H1 (cell line): Measurements from ENCODE around the gene UBQLN4.

Experiments used
- BACH1 ChIP-seq: IDR thresholded peaks from 2 replicates; pipeline ENCODE4 v1.6.1; 2012; ENCODE audit warnings: low read length, improper control_type of control experiment
- CREB1 ChIP-seq: IDR thresholded peaks from 2 replicates; pipeline ENCODE4 v1.6.1; 2012; ENCODE audit warnings: inconsistent platforms
- CTCF ChIP-seq, 3 experiments: IDR thresholded peaks; 1 replicate in 2 of 3; 2 replicates in 1 of 3; pipeline versions ENCODE4 v1.5.1 to v1.6.1; 2011; ENCODE audit warnings: low read length in 3 of 3, mild to moderate bottlenecking in 3 of 3, inconsistent platforms in 2 of 3, low read depth in 1 of 3, moderate library complexity in 1 of 3; ENCODE audit not compliant: insufficient read depth in 1 of 3; ENCODE audit errors: control extremely low read depth in 1 of 3
- EGR1 ChIP-seq: IDR thresholded peaks from 2 replicates; pipeline ENCODE4 v1.6.1; 2011; ENCODE audit warnings: low read depth, low read length, borderline replicate concordance
- EZH2 ChIP-seq: fragments of 200-600 bp; sonication (generic); IDR thresholded peaks from 2 replicates; pipeline ENCODE4 v1.7.1; 2012; ENCODE audit warnings: low read depth, mild to moderate bottlenecking, moderate library complexity, low read length, inconsistent platforms; ENCODE audit not compliant: severe bottlenecking
- GTF2F1 ChIP-seq: IDR thresholded peaks from 2 replicates; pipeline ENCODE4 v1.6.1; 2012; ENCODE audit warnings: low read depth, low read length, improper control_type of control experiment, borderline replicate concordance
- JUN ChIP-seq: IDR thresholded peaks from 2 replicates; pipeline ENCODE4 v1.6.1; 2011; ENCODE audit warnings: low read depth, mild to moderate bottlenecking, improper control_type of control experiment, low read length
- JUND ChIP-seq: IDR thresholded peaks from 2 replicates; pipeline ENCODE4 v1.6.1; 2011; ENCODE audit warnings: mild to moderate bottlenecking, improper control_type of control experiment, low read length
- RAD21 ChIP-seq, 2 experiments: IDR thresholded peaks in 1 of 2; conservative IDR thresholded peaks in 1 of 2; 2 replicates each; pipeline ENCODE4 v1.6.1; 2011; ENCODE audit warnings: low read depth in 2 of 2, low read length in 2 of 2, improper control_type of control experiment in 1 of 2, inconsistent platforms in 1 of 2, mild to moderate bottlenecking in 1 of 2, moderate library complexity in 1 of 2
- TF ChIP-seq, protein P1 (sequence below): IDR thresholded peaks from 2 replicates; pipeline ENCODE4 v1.6.1; 2012; ENCODE audit warnings: inconsistent platforms

DNA sequence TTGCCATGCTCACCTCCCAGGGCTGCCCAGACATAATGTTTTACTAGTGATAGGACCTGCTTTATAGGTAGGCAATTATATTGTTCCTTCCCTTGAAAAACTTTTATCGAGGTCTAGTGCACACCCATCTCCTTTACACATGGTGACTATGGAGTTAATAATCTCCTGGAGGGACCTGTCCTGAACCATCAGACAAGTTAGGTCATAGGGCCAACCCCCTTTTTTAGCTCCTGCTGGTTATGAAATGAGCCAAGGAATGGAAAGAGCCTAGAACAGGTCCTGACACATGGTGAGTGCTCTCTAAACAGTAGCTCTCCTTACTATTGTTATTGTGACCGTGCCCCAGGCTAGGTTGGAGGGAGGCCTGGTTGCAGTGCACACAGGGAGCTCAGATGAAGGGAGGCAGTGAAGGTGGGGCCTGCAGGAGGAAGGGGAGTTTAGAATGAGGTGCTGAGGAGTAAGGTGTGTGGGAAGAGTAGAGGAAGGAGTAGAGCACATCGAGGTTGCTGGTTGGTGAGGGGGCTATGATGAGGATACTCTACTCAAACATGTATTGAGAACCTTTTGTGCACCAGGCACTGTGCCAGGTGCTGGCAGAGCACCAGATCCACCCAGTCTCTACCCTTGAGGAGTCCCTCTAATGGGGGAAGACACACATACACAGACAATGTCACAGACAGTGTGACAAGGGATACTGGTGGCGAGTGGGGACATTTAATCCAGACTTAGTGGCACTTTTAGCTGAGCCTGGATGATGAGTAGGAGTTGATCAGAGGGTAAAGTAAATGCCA lies 46.8 kb upstream of the UBQLN4 start:
- TF ChIP-seq, protein P1, sequence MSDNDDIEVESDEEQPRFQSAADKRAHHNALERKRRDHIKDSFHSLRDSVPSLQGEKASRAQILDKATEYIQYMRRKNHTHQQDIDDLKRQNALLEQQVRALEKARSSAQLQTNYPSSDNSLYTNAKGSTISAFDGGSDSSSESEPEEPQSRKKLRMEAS = no peak
- no peak for TF ChIP-seq JUN
- no peak for TF ChIP-seq EGR1
- TF ChIP-seq CTCF (IDR thresholded peaks at IDR 0.05; ENCODE audit: control extremely low read depth in 1 of 3, insufficient read depth in 1 of 3, low read depth in 1 of 3, low read length in 3 of 3) = no peak
- no peak for TF ChIP-seq GTF2F1
- TF ChIP-seq RAD21 (IDR thresholded peaks at IDR 0.05 in 1 of 2, conservative IDR thresholded peaks at IDR 0.05 in 1 of 2; ENCODE audit: low read depth in 2 of 2, low read length in 2 of 2) = no peak
- no peak for TF ChIP-seq BACH1
- TF ChIP-seq CREB1 = no peak
- TF ChIP-seq EZH2 = no peak
- no peak for TF ChIP-seq JUND
